Right lung (tissue), 5 donors: Measurements from ENCODE around the gene SEMA6A. TPM values are rescaled to one million over a fixed set of nuclear protein-coding genes. Genes with fewer than 3 reads are reported as not detected.

Experiments used
- DNase-seq, 2 donors: peaks; one replicate each; pipeline ENCODE4 v3.0.0-alpha.2; 2013
- polyA plus RNA-seq, 5 donors: library from polyadenylated mRNA; unstranded; fragments of 120-200 nt; gene quantifications; one replicate each; pipeline versions ENCODE4 v1.2.1 to v1.2.3, GENCODE V29; 2013; ENCODE audit warnings: inconsistent platforms in 1 of 5, low replicate concordance in 1 of 5; ENCODE audit not compliant: insufficient read length in 5 of 5, insufficient read depth in 1 of 5

Gene SEMA6A
- polyA plus RNA-seq, 5 donors: 31.1 to 39.8 (median 36.7) TPM

- DNase-seq: no peak
Observed at GRCh38 chr5:116410336-116410890, 164.2 kb downstream of the SEMA6A start.

- DNase-seq: no peak
Observed at GRCh38 chr5:116409591-116410296, 164.9 kb downstream of the SEMA6A start.

GRCh38 chr5:116406306-116407041 lies 168.1 kb downstream of the SEMA6A start:
- no peak for DNase-seq

- no peak for DNase-seq
Observed at GRCh38 chr5:116404792-116405191, 169.8 kb downstream of the SEMA6A start.

- DNase-seq: no peak
Observed at GRCh38 chr5:116404016-116404415, 170.6 kb downstream of the SEMA6A start.

- DNase-seq: no peak
Observed at GRCh38 chr5:116402235-116402634, 172.4 kb downstream of the SEMA6A start.

- DNase-seq: no peak
Observed at GRCh38 chr5:116401576-116401975, 173.0 kb downstream of the SEMA6A start.

- DNase-seq: no peak
Observed at GRCh38 chr5:116396476-116397099, 178.0 kb downstream of the SEMA6A start.

GRCh38 chr5:116395631-116396203 lies 178.9 kb downstream of the SEMA6A start:
- no peak for DNase-seq

GRCh38 chr5:116395226-116395625 lies 179.4 kb downstream of the SEMA6A start:
- no peak for DNase-seq

GRCh38 chr5:116394186-116394867 lies 180.3 kb downstream of the SEMA6A start:
- DNase-seq: no peak
